Activated T-cell treated with anti-CD3 and anti-CD28 coated beads, Interleukin-2, amount 50 U/mL, for 24 hours (primary cell): ENCODE data around the gene AP2B1.
A peak's percentile ranks its signal among the peaks of the same experiment; 100 is the strongest.

Source experiments
- DNase-seq: peaks from one replicate; pipeline ENCODE4 v3.0.0-alpha.2; 2020
- H3K27ac Mint-ChIP-seq: 2 replicates; pipeline ENCODE4 v1.8.0; 2020; ENCODE audit warnings: mild to moderate bottlenecking, mixed read lengths
- H3K27me3 Mint-ChIP-seq: 2 replicates; pipeline ENCODE4 v1.8.0; 2020; ENCODE audit warnings: mixed read lengths
- H3K36me3 Mint-ChIP-seq: 2 replicates; pipeline ENCODE4 v1.8.0; 2020; ENCODE audit warnings: low read depth, mixed read lengths
- H3K4me1 Mint-ChIP-seq: 2 replicates; pipeline ENCODE4 v1.8.0; 2020; ENCODE audit warnings: low read depth, mixed read lengths
- H3K4me3 Mint-ChIP-seq: 2 replicates; pipeline ENCODE4 v1.8.0; 2020; ENCODE audit warnings: mild to moderate bottlenecking, moderate library complexity, mixed read lengths
- H3K9me3 Mint-ChIP-seq: 2 replicates; pipeline ENCODE4 v1.8.0; 2020; ENCODE audit warnings: mixed read lengths

The AP2B1 gene

DNA sequence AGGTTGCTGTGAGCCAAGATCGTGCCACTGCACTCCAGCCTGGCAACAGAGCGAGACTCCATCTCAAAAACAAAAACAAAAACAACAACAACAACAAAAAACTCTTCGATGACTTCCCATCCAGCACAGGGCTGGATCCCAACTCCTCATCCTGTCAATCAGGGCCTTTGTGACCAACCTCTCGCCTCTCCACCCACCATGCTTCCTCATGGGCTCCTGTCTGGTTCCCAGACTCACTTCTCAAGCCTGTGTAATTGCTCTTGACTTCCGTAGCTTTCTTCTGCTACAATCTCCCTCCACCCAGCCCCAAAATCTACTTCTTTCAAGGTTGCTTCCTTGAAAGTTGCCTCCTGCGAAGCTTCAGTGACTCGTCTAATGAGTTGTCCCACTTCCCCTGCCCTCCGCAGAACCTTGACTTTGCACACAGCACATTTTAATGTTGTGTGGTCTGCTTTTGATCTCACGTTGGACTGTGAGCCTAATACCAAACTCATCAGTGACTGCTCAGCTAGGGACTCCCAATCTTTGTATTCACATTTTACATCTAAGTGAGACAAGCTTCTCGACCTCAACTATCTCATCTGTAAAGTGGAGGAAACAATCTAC lies 143.4 kb downstream of the AP2B1 start:
- DNase-seq: no peak
- Mint-ChIP-seq H3K9me3 (no peaks in the 10 kb centered on the region), H3K4me1 (peaks cover 21% of the 10 kb centered on the region), H3K27me3 (no peaks in the 10 kb centered on the region), H3K4me3 (peak overlapping the region; percentile 76), H3K36me3 (peaks cover 23% of the 10 kb centered on the region), H3K27ac (peak overlapping the region; percentile 84)

DNA sequence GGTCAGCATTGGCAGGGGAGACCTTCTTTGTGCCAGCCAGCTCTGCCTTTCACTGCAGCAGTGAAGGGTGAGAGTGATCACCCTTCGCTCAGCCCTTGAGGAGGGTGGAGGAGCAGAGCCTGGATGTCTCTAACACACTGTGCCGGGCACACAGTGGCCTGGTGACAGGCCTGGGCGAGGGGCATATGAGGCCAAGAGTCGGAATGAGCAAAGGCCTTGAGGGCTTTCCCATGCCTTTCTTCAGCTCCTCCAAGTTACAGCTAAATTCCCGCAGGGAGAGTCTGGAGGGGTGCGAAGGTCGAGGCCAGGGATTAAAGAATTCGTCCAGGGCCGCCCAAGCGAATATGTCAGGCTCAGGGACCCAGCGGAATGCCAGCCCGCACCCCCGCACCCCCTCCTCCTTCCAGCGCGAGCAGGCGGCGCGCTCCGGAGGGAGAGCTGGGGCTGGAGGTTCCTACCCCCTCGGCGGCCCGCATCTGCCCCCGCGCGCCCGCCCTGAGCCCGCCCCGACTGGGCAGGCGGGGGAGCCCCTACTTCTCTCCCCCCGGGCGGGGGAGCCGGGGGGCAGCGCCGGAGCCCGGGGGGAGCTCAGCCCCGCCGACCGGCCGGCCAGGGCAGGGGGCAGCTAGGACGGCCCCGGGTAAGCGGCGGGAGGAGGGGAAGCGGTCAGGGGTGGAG lies 144.3 kb downstream of the AP2B1 start, which contains the start of gene RASL10B:
Gene RASL10B (plus strand): TSS at position 401 of the 678 bp plus-strand sequence. CDS start 3,546 bp downstream, outside the sequence.
- Mint-ChIP-seq H3K4me1 (peaks cover 21% of the 10 kb centered on the region), H3K36me3 (peaks cover 15% of the 10 kb centered on the region), H3K4me3 (peak within 1 kb of the TSS; percentile 76), H3K27ac (peak within 1 kb of the TSS; percentile 84), H3K27me3 (no peaks in the 10 kb centered on the region), H3K9me3 (no peaks in the 10 kb centered on the region)
- peak; percentile 73 for DNase-seq

DNA sequence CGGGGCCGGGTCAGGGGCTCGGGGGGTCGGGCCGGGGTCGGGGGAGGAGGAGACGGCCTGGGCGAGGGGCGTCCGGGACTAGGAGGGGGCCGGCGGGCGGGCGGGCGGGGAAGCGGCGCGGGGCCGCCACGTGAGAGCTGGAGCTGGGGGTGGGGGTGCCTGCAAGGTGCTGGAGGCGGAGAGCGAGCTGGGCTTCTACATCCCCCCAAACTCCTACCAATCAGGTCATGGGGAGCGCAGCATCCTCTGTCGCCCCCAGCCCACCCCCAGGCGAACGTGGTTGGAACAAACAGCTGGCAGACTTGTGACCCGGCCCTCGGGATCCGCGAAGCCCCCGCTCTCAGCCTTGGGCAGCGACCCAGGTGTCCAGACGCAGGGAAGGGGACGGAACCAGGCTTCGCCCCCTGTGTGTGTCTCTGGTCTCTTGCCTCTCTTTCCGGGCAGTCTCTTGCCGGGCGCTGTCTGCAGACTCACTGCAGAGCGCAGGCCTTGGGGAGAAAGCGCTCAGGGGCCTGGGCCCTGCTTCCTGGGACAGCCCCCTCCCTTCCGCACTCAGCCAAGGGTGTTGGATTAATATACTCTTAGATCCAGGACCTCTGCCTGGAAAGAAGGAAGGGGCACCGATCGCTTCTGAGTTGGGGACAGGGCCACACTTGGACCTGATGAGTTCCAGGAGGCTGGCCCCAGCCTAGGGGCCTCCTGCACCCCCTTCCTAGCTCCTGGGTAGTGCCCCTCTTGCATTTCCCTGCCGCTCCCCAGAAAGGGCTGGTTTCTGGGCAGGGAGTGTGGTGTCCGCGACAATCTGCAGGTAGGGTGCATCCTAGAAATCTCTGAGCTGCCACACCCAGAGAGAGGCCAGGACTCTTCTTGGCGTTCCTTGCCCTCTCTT lies 145.0 kb downstream of the AP2B1 start:
- Mint-ChIP-seq H3K4me3 (peak overlapping the region; percentile 74), H3K27ac (peak overlapping the region; percentile 50), H3K9me3 (no peaks in the 10 kb centered on the region), H3K4me1 (peaks cover 21% of the 10 kb centered on the region), H3K36me3 (peaks cover 14% of the 10 kb centered on the region), H3K27me3 (no peaks in the 10 kb centered on the region)
- no peak for DNase-seq

DNA sequence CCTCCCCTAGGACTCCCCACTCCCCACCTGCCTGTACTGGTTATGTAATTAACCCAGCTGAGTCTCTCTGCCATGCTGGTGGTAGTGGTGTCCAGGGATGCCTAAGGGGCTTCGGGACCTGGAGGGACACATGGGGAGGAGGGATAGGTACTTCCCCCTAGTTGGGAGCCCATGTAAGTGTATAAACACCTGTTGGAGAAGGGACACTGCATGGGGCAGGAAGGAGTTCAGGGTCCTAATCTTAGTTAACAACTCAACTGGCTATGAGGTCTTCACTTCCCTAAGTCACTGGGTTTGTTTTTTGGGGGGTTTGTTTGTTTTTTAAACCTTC lies 145.6 kb downstream of the AP2B1 start:
- no peak for DNase-seq
- H3K36me3 Mint-ChIP-seq: peaks cover 11% of the 10 kb centered on the region
- H3K27ac Mint-ChIP-seq: no peak overlapping the region
- H3K9me3 Mint-ChIP-seq: no peaks in the 10 kb centered on the region
- H3K4me1 Mint-ChIP-seq: peaks cover 21% of the 10 kb centered on the region
- H3K27me3 Mint-ChIP-seq: no peaks in the 10 kb centered on the region
- H3K4me3 Mint-ChIP-seq: peak overlapping the region; percentile 74

DNA sequence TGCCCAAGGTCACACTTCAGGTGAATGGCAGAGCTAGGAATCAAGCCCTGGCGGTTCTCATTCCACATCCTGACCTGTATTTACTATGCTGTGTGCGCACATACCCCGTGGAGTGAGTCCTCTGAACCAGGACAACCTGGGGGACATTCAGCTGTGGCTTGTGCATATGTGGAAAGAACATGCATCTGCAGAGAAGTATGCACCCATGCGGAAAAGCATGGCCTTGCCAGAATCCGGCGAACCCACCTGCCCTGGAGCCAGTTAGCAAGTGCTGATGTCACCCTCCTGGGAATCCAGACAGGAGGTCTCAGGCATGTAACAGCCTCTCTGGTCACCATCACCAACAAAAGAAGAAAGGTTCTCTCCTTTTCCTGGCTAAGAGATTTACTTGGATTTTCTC lies 146.2 kb downstream of the AP2B1 start:
- Mint-ChIP-seq H3K27me3 (no peaks in the 10 kb centered on the region), H3K27ac (no peak overlapping the region), H3K4me3 (no peak overlapping the region), H3K9me3 (no peaks in the 10 kb centered on the region), H3K4me1 (peaks cover 21% of the 10 kb centered on the region), H3K36me3 (peaks cover 5% of the 10 kb centered on the region)
- DNase-seq: no peak

DNA sequence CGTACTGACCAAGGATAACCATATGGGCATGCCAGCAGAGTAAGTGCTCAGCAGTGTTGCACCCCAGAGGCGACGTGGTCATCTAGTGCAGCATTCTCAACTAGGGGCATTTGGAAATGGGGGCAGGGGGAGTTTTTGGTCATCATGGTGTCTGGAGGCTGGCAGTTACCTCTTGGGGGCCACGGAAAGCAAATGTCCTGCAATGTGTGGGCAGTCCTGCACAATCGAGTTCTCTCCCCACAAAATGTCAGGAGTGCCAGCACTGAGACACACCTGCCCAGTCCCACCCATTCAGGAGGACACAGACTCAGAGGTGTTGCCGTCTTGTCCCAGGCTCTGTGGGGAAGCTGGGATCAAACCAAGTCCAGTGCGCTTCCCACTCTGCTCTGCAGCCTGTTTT lies 147.3 kb downstream of the AP2B1 start:
- no peak overlapping the region for H3K27ac Mint-ChIP-seq
- H3K9me3 Mint-ChIP-seq: no peaks in the 10 kb centered on the region
- DNase-seq: no peak
- peaks cover 21% of the 10 kb centered on the region for H3K4me1 Mint-ChIP-seq
- H3K36me3 Mint-ChIP-seq: no peaks in the 10 kb centered on the region
- H3K4me3 Mint-ChIP-seq: no peak overlapping the region
- no peaks in the 10 kb centered on the region for H3K27me3 Mint-ChIP-seq

DNA sequence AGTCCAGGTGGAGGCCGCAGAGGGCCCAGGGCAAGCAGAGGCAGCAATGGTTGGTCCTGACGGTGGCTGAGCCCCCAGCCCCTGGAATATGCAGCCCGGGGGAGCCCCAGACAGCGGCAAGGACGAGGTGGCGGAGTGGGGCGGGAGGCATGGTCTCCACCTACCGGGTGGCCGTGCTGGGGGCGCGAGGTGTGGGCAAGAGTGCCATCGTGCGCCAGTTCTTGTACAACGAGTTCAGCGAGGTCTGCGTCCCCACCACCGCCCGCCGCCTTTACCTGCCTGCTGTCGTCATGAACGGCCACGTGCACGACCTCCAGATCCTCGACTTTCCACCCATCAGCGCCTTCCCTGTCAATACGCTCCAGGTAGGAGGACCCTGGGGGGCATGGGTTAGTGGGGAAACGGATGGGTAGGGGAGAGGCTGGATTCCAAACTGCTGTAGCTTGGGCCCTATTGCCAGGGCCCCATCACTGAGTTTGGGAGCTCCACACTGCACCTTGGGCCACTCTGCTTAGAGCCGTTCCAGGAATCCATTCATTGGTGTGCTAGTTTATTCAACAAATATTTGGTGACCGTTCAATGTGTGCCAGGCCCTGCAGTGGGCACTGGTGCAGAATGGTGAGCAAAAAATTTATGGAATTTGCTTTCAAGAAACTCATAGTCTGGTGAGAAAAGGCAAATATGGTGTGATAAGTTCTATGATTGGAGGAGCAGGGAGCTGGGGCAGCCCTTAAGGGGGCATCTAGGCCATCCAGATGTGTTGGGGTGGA lies 148.1 kb downstream of the AP2B1 start:
- DNase-seq: no peak
- H3K36me3 Mint-ChIP-seq: no peaks in the 10 kb centered on the region
- H3K4me3 Mint-ChIP-seq: no peak overlapping the region
- no peak overlapping the region for H3K27ac Mint-ChIP-seq
- H3K4me1 Mint-ChIP-seq: peaks cover 17% of the 10 kb centered on the region
- no peaks in the 10 kb centered on the region for H3K9me3 Mint-ChIP-seq
- H3K27me3 Mint-ChIP-seq: peaks cover 8% of the 10 kb centered on the region

DNA sequence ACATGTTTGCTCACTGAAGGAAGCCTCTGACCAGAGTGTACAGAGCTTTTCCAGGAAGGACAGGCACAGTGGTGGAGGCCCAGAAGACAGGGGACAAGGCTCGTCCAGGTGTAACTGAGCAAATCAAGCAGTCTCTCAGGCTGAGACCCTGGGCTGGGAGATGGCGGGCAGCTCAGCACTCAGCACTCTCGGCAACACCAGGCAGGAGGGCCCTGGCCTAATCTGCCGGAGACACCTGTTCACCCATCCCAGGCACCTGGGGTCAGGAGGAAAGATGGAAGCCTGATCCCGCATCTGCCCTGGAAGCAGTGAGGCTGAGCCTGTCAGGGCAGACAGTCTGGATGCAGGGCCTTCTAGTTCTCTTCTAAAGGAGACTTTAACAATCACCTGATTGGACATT lies 149.1 kb downstream of the AP2B1 start:
- Mint-ChIP-seq H3K36me3 (no peaks in the 10 kb centered on the region), H3K9me3 (no peaks in the 10 kb centered on the region), H3K4me1 (peaks cover 11% of the 10 kb centered on the region), H3K27ac (no peak overlapping the region), H3K4me3 (no peak overlapping the region), H3K27me3 (peaks cover 14% of the 10 kb centered on the region)
- no peak for DNase-seq

DNA sequence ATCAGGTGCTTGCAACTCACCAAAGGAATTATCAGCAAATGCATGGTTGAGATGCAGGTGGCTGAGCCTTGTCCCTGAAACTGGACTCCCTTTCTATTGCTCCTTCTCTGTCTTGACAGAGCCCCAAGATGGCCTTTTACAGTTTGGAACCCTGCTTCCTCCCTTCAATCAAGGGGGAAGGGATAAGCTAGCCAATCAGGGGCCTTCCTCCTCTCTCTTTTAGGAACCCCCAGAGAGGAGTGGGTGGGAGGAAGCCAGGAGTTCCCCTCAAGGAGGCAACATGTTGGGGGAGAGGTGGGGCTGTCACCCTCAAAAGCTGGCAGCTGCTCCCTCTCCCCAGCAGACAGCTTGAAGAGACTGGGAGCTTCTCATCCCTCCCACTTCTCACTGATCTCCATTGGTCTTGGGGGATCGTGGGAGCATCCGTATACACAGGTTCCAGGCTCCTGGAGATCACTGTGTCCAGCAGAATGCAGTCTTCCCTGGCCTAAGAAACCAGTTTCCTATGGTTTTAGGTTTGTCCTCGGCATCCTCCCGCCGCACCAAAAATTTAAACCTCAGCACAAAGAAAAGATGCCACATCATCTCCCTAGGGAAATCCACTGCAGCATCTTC lies 151.5 kb downstream of the AP2B1 start:
- DNase-seq: no peak
- Mint-ChIP-seq H3K27me3 (peaks cover 34% of the 10 kb centered on the region), H3K4me3 (no peak overlapping the region), H3K4me1 (peaks cover 10% of the 10 kb centered on the region), H3K27ac (no peak overlapping the region), H3K9me3 (no peaks in the 10 kb centered on the region), H3K36me3 (no peaks in the 10 kb centered on the region)

DNA sequence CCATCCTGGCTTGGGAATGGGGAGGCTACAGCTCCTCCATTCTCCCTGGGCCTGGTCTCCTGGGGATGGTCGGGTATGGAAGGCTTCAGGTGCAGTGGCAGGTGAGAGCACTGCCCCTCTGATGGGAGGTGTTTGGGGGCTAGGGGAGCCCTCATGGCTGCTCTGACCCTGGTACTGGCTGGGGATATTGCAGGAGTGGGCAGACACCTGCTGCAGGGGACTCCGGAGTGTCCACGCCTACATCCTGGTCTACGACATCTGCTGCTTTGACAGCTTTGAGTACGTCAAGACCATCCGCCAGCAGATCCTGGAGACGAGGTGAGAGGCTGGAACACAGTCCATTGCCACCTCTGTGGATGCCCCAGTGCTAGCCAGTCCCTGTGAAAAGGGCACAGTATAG lies 153.1 kb downstream of the AP2B1 start:
- H3K36me3 Mint-ChIP-seq: no peaks in the 10 kb centered on the region
- H3K27ac Mint-ChIP-seq: no peak overlapping the region
- H3K27me3 Mint-ChIP-seq: peaks cover 42% of the 10 kb centered on the region
- no peak for DNase-seq
- H3K4me3 Mint-ChIP-seq: no peak overlapping the region
- H3K4me1 Mint-ChIP-seq: peaks cover 10% of the 10 kb centered on the region
- H3K9me3 Mint-ChIP-seq: no peaks in the 10 kb centered on the region

DNA sequence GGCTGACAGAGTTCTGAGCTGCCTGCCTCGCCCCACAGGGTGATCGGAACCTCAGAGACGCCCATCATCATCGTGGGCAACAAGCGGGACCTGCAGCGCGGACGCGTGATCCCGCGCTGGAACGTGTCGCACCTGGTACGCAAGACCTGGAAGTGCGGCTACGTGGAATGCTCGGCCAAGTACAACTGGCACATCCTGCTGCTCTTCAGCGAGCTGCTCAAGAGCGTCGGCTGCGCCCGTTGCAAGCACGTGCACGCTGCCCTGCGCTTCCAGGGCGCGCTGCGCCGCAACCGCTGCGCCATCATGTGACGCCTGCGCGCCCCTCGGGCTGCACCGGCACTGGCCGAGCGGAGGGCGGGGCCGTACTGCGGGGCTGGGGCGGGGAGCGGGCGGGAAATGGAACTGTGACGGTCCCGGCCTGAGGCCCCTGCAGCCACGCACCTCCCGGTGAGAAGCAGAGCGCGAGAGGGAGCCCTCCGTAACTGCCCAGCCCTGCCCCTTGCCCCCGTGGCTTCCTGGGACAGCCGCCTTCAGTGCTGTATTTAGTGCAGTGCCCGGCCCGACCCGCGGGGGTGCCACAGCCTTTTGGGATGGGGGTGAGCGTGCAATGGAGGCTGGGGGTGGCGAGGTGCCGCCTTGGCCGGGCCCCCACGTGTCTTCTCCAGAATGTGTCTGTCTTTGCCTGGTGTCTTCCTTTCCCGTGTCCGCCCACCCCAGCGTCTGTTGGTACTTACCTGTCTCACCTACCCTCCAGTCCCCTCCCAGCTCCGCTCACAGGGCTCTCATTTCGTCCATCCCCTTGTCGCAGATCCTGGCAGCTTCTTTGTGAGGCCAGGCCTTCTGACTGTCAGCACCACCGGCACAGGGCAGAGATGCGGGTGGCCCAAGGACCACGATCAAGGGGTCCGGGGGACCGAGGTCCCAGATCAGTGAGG lies 154.1 kb downstream of the AP2B1 start:
- no peaks in the 10 kb centered on the region for H3K36me3 Mint-ChIP-seq
- DNase-seq: peak; percentile 50
- H3K27ac Mint-ChIP-seq: no peak overlapping the region
- H3K9me3 Mint-ChIP-seq: no peaks in the 10 kb centered on the region
- H3K4me1 Mint-ChIP-seq: peaks cover 10% of the 10 kb centered on the region
- H3K27me3 Mint-ChIP-seq: peaks cover 42% of the 10 kb centered on the region
- H3K4me3 Mint-ChIP-seq: peak overlapping the region; percentile 54

DNA sequence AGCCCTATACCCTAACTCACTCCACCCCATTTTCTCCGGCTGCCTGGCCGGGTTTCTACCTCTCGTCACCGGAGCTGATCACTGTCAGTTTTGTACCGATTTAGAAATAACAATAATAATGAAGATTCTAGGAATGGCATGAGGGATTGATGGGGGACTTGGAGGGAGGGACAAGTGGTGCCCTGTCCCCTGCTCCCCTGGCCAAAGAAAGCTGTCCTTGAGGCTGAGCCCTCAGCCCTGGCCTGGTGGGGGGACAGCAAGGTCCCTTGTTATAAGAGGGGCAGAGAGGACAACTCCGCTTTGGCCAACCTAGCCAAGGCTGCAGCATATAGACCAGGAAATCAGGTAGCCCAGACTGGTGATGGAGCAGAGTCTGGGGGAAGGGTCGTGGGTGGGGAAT lies 155.4 kb downstream of the AP2B1 start:
- H3K4me1 Mint-ChIP-seq: peaks cover 10% of the 10 kb centered on the region
- H3K36me3 Mint-ChIP-seq: no peaks in the 10 kb centered on the region
- DNase-seq: no peak
- peaks cover 42% of the 10 kb centered on the region for H3K27me3 Mint-ChIP-seq
- no peak overlapping the region for H3K4me3 Mint-ChIP-seq
- H3K9me3 Mint-ChIP-seq: no peaks in the 10 kb centered on the region
- H3K27ac Mint-ChIP-seq: no peak overlapping the region

DNA sequence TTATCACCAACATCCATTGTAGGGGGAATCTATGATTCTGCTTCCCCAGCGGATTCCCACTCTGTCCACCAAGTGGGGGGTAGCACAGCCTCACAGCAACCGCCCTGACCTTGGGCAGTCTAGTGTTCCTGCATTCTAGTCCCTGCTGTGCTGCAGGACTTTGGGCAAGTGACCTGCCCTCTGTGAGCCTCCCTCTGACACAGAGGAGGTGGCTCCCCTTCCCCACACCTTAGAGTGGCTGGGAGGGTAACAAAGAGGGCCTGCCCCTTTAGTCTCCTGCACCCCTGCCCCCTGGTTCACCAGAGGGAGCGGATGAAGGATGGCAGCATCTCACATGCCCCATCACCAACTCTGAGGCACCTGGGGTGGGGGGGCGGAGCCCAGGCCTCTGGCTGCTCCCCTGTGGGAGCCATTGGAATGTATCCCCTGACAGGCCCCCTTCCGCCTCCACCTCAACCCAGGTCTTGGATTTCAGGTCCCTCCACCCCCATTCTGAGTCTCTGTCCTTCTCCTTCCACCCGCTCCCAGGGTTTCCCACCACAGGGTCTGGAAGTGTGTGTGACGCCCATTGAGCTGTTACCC lies 155.9 kb downstream of the AP2B1 start:
- no peak for DNase-seq
- Mint-ChIP-seq H3K36me3 (no peaks in the 10 kb centered on the region), H3K4me3 (no peak overlapping the region), H3K9me3 (no peaks in the 10 kb centered on the region), H3K27ac (no peak overlapping the region), H3K4me1 (peaks cover 14% of the 10 kb centered on the region), H3K27me3 (peaks cover 42% of the 10 kb centered on the region)
